GM18907 (cell line): ENCODE results near the gene PHEX.
A peak's percentile ranks its signal among the peaks of the same experiment; 100 is the strongest.

Experiments
- ATAC-seq: cut with Tn5 transposase; IDR thresholded peaks from one replicate; pipeline ENCODE4 v1.9.1; 2021; ENCODE audit warnings: mild to moderate bottlenecking, moderate library complexity; ENCODE audit not compliant: unreplicated experiment

The PHEX gene

DNA sequence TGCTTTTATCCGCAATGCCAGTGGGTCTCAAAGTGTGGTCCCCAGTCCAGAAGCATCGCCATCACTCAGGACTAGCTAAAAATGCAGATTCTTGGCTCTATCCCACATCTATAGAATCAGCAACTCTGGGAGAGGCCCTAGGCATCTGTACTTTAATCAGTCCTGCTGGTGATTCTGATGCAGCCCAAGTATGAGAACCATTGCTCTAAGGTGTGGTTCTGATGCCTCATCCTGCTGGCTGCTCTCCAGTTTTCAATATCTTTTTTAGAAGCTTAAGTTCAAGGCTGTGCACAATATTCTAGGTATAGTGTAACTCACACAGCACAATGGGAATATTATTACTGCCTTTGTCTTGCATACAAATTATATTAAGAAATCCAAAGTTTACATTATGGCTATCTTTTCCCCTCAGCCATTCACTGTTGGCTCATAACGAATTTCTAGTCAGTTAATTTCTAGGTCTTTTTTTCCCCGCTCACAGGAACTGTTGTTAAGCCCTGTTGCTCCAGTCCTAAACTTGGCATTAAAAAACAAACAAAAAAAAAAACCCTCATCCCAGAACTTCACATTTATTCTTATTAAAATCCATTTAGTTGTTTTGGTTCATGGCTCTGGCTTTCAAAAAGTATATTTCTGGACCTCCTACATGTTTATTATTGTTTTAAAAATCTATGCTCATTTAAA lies 109.1 kb downstream of the PHEX start:
- ATAC-seq, result no peak

DNA sequence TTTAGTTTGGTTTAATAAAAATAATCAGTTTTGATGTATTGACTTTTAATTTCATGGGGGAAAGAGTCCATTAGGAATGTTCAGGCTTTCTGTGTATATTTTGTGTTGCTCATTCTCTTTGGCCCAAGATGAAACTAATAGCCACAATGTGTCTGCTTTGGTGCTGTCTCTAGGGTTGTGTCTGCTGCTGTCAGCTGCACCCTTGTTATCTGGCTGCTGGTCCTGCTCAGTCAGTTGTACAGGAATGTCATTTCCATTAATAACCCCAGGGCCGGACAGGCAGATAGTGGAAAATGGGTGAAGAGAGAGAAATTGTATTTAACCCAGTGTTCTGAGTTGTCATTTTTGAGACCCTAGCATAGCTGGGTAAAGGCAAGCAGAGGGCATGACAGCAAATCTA lies 115.1 kb downstream of the PHEX start:
- no peak for ATAC-seq

DNA sequence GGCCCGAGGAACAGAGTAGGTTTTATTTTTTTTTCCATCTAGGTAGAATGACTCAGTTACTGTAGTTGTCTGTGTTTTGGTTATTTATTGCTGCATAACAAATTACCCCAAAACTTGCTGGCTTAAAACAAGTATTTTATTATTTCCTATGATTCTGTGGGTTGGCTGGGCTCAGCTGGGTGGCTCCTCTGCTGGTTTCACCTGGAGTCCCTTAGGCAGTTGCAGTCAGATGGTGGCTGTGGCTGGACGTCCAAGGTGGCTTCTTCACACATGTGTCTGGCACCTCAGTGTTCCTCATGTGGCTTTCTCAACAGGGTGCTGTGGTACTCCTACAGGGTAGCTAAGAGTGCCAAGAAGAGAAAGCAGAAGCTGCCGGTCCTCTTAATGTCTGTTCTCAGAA lies 115.8 kb downstream of the PHEX start:
- ATAC-seq, result no peak

DNA sequence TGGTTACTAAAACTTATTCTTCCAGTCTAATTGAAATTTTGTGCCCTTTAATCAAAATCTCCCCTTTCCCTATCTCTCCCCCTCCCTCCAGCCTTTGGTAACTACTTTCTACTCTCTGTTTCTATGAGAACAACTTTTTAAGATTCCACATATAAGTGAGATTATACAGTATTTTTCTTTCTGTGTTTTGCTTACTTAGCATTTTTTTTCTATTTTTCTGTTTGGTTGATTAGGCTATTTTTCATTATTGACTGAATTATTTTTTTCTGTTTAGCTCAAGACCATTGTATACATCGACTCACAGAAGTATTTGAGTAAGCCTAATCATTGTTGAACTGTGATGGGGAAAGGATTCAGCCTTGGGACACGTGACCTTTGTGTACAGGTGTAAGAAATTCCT lies 116.4 kb downstream of the PHEX start:
- no peak for ATAC-seq

DNA sequence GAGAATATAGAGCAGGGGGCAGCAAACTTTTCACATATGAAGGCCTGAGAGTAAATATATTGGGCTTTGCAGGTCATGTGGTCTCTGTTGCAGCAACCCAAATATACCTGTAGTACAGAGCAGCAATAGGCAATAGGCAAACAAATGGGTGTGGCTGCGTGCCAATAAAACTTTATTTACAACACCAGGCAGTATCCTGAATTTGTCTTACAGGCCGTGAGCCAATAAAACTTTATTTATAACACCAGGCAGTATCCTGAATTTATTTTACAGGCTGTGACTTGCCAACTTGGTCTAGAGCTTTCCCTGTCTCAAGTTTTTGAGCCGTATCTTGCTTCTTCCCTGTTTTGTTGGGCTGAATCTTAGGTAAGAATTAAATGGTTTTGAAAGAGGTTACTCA lies 118.2 kb downstream of the PHEX start:
- ATAC-seq, result no peak

DNA sequence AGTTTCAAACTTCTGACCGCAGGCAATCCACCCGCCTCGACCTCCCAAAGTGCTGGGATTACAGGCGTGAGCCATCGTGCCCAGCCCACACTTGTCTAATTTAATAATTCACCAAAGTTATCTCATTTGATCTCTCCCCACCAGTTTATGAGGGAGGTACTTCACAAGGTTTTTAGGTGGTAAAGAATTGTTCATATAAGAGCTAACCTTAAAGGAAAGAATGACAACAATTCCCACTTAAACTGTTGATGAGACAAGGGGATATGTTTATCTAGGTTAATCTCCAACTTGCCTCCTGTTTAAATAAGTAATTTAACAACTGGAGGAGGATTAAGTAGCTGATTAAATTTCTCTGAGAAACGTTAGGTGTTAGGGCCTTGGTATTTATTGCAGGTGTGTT lies 123.0 kb downstream of the PHEX start:
- no peak for ATAC-seq

DNA sequence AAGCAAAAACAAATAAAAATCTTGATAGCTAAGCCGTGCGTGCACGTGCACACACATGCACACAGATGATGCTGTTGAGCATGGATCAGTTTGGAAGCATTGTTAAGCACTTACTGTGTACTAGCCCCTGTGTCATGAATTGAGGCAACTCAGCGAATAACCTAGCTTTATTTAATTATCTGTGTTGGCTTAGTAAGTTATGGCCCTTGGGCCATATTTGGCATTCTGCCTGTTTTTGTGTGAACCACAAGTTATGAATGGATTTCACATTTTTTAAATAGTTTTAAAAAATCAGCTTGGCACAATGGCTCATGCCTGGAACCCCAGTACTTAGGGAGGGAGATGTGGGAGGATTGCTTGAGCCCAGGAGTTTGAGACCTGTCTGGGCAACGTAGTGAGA lies 126.9 kb downstream of the PHEX start:
- ATAC-seq, result no peak

DNA sequence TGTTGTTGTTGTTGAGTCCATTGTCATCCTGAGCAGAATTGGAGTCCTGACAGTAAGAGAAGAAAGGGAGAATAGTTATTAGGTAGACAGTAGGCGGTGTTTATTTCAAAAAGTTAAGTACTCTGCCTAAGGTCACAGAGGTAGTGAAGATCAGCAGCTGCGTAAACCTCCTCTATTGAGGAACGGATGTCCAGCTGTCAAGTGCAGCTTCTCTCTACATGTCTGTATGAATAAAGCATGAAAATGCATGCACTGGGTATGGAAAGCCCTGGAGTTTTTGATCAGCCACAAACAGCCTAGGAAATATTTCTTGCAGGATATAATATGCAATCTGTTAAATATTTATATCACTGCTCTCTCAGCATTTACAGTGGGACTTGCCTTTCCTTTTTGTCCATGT lies 131.2 kb downstream of the PHEX start:
- no peak for ATAC-seq

DNA sequence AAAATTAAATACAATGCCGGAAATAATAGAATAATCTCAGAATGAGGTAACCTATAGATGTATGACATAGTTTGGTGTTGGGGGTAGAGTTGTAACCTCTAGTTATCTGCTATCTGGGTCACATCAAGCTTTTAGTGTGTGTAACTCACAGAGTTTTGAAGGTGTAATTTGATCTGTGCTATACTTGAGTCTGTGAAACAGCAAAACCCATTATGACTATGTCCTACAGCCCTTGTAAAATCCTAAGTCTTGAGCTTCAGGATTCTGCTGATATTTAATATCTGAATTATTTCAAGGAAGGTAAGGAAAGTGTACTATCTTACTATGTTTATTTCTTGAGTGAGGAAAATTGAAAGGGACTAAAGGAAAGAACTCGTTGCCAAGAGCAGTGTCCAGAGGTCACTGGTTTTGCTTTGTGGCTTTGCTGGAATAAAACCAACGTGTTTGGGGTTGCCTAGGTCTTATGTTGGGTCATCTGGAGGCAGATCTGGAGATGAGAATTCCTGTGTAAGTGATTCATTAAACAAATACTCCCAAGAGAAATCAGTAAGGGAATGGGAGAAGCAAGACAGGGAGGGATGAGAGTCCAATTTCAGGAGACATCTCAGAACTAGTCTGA lies 132.8 kb downstream of the PHEX start:
- no peak for ATAC-seq

DNA sequence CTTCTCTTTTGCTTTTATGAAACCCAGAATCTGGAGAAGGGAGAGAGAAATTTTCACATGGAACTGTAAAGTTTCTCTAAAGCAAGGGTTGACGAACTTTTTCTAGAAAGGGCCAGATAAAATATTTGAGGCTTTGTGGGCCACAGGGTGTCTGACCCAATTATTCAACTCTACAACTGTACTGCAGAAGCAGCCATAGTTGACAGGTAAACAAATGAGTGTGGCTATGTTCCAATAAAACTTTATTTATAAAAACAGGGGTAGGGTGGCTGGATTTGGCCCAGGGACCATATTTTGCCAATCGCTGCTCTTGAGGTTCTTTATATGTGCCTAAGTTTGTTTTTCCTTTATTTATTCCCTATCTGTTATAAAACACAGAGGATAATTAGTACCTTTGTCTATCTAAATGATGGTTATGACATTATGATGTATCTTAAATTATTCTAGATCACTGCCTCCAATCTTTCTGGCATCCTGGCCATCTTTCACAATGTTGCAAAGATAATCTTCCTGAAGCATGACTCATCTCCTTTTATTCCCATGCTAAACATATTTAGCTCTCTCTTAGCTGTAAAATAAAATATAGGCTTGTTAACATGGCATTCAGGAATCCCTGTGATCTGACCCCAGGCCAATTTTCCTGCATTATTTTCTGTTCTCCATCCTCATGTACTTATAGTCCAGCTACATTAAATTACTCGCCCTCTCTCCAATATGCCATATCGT lies 133.8 kb downstream of the PHEX start:
- no peak for ATAC-seq

DNA sequence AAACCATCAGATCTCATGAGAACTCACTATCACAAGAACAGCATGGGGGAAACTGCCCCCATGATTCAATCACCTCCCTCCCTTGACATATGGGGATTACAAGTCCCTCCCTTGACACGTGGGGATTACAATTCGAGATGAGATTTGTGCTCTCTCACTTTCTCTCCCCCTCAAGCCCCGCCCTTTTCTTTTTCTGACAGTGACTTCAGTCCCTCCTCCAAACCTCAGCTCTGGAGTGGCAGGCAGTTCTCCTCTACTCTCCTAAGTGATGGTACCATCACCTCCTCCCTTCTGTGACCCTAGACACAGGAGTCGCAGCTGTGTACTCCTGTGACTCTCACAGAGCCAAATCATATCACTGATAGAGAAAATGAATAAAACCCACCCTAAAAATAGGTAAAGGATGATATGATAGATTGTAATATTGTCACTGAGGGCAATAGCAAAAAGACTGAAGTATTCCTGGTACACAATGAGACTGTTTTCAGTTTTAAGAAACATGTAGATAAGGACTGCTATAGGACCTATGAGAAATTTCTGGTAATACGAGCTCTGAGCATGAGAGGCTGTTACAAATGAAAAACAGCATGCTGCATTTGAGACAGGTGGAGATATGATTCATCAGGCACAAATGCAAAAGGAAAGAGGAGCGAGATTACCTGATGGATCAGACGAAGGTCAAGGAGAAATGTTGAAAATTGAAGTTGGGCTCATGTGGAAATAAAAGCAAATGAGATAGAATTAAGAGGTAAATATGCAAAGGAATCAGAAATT lies 139.3 kb downstream of the PHEX start:
- no peak for ATAC-seq

DNA sequence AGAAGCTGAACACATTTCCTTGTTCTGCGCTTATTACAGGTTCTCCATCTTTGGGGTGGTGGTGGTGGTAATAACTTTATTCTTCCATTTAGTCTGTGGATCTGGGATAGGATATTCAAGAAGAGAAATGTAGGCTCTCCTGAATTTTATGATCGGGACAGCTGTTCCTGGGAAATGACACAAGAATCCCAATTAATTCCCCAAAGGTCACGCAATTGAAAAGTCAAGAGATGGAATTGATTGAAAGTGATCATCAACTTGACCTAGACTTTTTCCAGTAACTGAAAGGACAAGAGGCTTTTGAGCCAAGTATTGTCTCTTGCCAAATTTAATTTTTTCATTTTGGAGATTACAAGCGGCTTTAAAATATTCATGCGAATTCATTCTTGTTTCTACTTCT lies 141.8 kb downstream of the PHEX start:
- no peak for ATAC-seq

DNA sequence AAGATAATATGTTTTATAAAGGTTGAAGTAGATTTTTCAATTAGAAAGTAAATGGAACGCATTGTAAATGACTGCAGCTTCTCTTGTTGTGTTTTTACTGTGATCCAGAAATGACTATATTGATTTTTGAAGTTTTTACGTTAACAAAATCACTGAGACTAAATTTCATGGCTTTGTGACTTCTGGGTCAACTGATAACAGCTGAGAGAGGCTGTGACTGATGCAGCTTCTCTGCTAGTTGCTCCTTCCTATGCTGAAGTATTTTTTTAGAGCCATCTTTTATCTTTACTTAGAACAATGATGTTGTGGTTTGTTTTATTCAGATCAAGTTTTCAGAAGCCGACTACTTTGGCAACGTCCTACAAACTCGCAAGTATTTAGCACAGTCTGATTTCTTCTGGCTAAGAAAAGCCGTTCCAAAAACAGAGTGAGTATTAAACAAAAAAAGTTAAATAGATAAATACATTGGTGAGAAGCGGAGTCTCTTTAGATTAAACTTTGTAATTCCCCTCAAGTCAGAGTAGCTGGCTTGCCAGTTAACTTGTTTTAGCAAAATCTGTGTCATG lies 145.9 kb downstream of the PHEX start:
- no peak for ATAC-seq

DNA sequence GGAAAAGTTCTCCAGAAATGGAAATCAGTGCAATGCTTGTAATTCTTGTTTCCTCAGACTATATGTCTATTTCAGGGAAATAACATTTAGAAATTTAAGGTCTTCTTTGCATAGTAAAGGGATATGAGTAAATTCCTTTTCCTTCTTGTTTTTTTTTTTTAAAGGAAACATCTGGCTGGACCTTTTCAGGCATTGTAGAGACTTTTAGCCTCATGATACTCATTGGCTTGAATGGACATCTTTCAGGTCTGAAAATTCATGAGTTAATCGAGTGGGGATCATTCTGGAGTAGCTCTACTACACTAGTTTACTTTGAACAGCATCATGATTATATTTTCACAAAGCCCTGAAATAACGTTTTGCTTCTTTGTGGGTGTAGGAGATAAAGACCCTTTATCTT lies 152.0 kb downstream of the PHEX start:
- no peak for ATAC-seq

DNA sequence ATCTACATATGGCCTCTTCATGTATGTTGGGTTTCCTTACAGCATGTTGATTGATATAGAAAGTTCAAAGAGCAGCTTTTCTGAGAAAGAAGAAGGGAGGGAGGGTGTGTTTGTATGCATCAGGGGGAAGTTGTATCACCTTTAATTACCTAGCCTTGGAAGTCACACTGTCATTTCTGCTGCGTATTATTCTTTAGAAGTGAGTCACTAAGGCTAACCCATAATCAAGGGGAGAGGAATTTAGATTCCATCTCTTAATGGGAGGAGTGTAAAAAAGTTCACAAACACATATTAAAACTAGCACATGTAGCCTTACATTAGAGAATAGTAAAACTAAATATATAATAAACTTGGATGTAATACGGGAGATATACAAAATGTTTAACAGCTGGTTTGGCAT lies 154.0 kb downstream of the PHEX start:
- ATAC-seq, result no peak

DNA sequence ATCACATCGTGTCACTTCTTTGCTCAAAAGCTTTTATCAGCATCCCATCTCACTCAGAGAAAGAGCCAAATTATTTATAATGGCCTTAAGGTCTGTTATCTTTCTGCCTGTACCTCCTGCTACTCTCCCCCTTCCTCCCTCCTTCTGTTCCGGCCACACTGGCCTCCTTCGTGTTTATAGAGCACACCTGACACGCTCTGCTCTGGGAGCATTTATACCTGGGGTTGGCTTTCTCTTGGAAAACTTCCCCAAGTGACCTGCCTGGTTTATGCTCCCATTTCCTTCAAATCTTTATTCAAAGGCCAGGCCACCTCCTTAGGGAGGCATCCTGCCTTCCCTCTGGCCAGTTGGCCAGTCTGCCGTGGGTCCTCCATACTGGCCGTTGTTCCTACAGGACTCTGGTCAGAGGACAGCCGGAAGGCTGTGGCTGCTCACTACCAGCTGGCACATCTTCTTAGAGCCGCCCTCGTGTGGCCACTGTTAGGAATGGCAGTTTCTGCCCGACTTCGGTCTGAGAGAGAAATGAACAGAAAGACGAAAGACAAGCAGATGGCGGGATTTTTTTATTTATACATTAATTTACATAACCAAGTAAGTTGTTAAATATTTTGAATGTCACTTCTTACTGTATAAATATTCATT lies 160.4 kb downstream of the PHEX start:
- peak; percentile 95 for ATAC-seq

DNA sequence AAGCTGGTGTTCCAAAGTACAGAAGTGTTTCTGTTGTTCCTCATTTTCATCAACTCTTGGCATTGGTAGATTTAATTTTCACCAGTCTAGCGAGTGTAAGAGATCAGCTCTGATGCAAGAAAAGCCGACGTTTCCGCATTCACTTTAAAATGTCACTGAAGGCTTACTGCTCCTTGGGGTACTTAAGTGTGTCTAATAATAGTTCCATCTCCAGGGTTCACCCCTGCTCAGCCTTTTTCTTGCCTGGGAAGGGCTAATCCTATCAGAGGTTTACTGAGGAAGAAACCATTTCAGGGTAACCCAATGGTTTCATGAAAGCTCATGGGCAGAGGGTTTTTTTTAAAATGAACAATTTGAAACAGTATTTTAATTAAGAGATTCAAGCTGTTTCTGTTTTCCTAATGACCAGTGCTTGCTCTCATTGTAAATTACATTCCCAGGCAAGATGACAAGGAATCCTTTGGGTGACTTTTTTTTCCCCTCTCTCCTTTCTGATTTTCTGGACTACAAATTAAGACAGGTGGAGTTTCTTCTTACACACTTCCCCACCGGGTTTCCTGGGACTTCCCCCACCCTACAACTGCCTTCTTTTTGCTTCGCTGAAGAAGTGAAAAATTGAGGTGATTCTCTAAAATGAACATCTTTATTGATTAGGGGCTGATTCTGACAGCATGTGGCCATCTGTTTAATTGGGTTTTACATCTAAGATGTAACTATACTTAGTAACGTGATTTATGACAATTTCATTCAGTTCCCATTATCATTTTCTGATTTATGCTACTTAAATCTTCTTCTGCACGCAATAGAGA lies 161.9 kb downstream of the PHEX start:
- ATAC-seq, result no peak

DNA sequence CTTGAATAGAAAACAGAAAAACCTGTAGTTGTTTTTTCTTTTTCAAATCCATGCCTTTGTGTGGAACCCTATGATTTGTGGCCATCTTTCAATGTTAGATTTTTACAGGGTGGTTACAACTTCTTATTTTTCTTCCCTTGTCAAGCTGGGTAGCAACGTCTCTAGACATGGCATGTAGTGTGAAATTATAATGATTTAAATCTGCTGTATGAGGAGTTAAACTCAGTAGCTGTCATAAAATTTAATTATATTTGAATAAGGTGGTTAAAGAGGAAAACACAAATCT lies 162.5 kb downstream of the PHEX start:
- no peak for ATAC-seq

DNA sequence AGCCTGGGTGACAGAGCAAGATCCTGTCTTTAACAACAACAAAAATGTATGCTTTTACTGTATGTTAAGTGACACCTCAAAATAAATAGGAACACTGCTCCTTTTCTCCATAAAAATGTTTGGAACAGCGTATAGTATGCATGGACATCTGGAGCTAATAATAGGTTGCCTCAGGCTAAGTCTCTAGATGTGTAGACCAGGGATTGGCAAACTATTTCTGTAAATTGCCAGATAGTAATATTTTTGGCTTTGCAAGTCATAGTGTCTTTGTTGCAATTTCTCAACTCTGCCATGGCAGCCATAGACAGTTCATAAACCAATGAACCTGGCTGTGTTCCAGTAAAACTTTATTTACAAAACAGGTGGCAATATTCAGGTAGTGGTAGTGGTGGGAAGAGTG lies 164.0 kb downstream of the PHEX start:
- ATAC-seq, result no peak

DNA sequence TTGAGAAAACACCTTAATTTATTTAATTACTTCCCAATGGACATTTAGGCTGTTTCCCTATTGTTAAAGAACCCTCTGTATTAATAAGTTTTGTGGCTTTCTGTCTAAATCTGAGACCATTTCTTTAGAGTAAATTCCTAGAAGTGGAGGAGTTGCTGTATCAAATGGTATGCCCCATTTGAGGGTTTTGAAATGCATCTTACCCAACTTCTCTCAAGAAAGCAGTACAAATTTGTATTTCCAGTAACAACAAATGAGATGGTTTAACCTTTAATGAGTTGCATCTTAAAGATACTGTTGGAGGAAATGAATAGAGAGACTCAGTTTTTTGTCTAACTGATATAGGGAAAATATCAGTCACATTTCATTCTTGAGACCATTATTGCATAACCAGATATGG lies 170.1 kb downstream of the PHEX start:
- no peak for ATAC-seq
